K562 (cell line): ENCODE data around the gene FAM124A. TPM values are rescaled to one million over a fixed set of nuclear protein-coding genes. Genes with fewer than 3 reads are reported as not detected.

Experiments
- CHD1 ChIP-seq: fragments of 200-600 bp; sonication (generic); IDR thresholded peaks from one replicate; pipeline ENCODE4 v1.6.1; 2012; ENCODE audit warnings: mild to moderate bottlenecking, moderate library complexity, low read length, inconsistent platforms
- EP400 ChIP-seq: fragments of 450-650 bp; IDR thresholded peaks from 2 replicates; pipeline ENCODE4 v1.6.1; 2017; ENCODE audit warnings: antibody characterized with exemption, mild to moderate bottlenecking, moderate library complexity
- TAL1 ChIP-seq: fragments of 450-650 bp; IDR thresholded peaks from 2 replicates; pipeline ENCODE4 v1.6.1; 2016; ENCODE audit warnings: mild to moderate bottlenecking
- TFAM ChIP-seq: fragments of 250-450 bp; sonication (Bioruptor Pico); conservative IDR thresholded peaks from 2 replicates; pipeline ENCODE4 v1.5.0; 2021; ENCODE audit warnings: mild to moderate bottlenecking, moderate library complexity
- ZC3H4 ChIP-seq: sonication (generic); formaldehyde crosslinking; IDR thresholded peaks from 2 replicates; pipeline ENCODE4 v1.9.0; 2021; ENCODE audit warnings: missing genetic modification reagents, borderline replicate concordance
- polyA plus RNA-seq, 8 experiments: library from polyadenylated mRNA; depleted of rRNA in 4 of 8; stranded (reverse) in 5 of 8; unstranded in 3 of 8; fragments of >200 nt; fragmentation: Nextera tagmentation in 2 of 8; fragmentation: Illumina TruSeq in 1 of 8; extraction: Ambion mirVana in 2 of 8; extraction: Trizol in 1 of 8; gene quantifications; 2 replicates each; pipeline versions ENCODE4 v1.2.1 to v1.2.3, GENCODE V29; 2011 to 2014; ENCODE audit warnings: inconsistent platforms in 1 of 8, missing spikeins in 1 of 8
- total RNA-seq, 7 experiments: library from RNA; depleted of rRNA in 6 of 7; stranded (reverse); fragments of >200 nt in 6 of 7; fragmentation: Illumina TruSeq in 2 of 7; extraction: Trizol in 2 of 7; gene quantifications; 2 replicates each; pipeline versions ENCODE4 v1.2.1 to v1.2.3, GENCODE V29; 2011 to 2021; ENCODE audit warnings: low replicate concordance in 1 of 7
- TF ChIP-seq, protein P1 (sequence below): fragments of 200-600 bp; sonication (generic); IDR thresholded peaks from one replicate; pipeline ENCODE4 v1.6.1; 2012; ENCODE audit warnings: mild to moderate bottlenecking, low read depth, low read length, inconsistent platforms

Gene FAM124A
- total and polyA plus RNA-seq, 9 of the 15 experiments (the other 6 are each of a cell fraction or from before 2014, with no cell fraction given) = not detected

DNA sequence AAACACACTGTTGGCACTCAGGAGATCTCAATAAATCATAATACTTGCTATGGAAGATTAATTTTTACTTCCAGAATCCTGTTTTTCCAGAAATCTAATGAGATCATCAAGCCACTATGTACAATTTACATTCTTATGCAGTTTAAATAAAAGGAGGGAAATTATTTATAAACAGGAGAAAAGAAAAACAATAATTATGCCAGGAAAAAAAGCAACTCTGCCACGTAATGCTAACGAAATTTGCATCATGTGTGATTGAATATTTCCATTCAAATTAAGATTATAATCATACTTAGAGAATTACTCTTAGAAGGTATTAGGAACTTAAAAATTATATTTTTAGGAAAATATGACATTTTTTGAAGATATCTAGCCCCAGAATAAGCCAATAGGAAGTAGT is 13.0 kb downstream of the FAM124A start (continued):
- TF ChIP-seq CHD1 = no peak
- TF ChIP-seq EP400 = no peak
- no peak for TF ChIP-seq TFAM (CRISPR knock-in tag)
- TF ChIP-seq TAL1 = no peak
- TF ChIP-seq, protein P1, sequence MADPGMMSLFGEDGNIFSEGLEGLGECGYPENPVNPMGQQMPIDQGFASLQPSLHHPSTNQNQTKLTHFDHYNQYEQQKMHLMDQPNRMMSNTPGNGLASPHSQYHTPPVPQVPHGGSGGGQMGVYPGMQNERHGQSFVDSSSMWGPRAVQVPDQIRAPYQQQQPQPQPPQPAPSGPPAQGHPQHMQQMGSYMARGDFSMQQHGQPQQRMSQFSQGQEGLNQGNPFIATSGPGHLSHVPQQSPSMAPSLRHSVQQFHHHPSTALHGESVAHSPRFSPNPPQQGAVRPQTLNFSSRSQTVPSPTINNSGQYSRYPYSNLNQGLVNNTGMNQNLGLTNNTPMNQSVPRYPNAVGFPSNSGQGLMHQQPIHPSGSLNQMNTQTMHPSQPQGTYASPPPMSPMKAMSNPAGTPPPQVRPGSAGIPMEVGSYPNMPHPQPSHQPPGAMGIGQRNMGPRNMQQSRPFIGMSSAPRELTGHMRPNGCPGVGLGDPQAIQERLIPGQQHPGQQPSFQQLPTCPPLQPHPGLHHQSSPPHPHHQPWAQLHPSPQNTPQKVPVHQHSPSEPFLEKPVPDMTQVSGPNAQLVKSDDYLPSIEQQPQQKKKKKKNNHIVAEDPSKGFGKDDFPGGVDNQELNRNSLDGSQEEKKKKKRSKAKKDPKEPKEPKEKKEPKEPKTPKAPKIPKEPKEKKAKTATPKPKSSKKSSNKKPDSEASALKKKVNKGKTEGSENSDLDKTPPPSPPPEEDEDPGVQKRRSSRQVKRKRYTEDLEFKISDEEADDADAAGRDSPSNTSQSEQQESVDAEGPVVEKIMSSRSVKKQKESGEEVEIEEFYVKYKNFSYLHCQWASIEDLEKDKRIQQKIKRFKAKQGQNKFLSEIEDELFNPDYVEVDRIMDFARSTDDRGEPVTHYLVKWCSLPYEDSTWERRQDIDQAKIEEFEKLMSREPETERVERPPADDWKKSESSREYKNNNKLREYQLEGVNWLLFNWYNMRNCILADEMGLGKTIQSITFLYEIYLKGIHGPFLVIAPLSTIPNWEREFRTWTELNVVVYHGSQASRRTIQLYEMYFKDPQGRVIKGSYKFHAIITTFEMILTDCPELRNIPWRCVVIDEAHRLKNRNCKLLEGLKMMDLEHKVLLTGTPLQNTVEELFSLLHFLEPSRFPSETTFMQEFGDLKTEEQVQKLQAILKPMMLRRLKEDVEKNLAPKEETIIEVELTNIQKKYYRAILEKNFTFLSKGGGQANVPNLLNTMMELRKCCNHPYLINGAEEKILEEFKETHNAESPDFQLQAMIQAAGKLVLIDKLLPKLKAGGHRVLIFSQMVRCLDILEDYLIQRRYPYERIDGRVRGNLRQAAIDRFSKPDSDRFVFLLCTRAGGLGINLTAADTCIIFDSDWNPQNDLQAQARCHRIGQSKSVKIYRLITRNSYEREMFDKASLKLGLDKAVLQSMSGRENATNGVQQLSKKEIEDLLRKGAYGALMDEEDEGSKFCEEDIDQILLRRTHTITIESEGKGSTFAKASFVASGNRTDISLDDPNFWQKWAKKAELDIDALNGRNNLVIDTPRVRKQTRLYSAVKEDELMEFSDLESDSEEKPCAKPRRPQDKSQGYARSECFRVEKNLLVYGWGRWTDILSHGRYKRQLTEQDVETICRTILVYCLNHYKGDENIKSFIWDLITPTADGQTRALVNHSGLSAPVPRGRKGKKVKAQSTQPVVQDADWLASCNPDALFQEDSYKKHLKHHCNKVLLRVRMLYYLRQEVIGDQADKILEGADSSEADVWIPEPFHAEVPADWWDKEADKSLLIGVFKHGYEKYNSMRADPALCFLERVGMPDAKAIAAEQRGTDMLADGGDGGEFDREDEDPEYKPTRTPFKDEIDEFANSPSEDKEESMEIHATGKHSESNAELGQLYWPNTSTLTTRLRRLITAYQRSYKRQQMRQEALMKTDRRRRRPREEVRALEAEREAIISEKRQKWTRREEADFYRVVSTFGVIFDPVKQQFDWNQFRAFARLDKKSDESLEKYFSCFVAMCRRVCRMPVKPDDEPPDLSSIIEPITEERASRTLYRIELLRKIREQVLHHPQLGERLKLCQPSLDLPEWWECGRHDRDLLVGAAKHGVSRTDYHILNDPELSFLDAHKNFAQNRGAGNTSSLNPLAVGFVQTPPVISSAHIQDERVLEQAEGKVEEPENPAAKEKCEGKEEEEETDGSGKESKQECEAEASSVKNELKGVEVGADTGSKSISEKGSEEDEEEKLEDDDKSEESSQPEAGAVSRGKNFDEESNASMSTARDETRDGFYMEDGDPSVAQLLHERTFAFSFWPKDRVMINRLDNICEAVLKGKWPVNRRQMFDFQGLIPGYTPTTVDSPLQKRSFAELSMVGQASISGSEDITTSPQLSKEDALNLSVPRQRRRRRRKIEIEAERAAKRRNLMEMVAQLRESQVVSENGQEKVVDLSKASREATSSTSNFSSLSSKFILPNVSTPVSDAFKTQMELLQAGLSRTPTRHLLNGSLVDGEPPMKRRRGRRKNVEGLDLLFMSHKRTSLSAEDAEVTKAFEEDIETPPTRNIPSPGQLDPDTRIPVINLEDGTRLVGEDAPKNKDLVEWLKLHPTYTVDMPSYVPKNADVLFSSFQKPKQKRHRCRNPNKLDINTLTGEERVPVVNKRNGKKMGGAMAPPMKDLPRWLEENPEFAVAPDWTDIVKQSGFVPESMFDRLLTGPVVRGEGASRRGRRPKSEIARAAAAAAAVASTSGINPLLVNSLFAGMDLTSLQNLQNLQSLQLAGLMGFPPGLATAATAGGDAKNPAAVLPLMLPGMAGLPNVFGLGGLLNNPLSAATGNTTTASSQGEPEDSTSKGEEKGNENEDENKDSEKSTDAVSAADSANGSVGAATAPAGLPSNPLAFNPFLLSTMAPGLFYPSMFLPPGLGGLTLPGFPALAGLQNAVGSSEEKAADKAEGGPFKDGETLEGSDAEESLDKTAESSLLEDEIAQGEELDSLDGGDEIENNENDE = no peak
- TF ChIP-seq ZC3H4 (CRISPR knock-in tag) = no peak
- TF ChIP-seq, all 486 proteins: peak for 0
